ENCODE data around the gene POLDIP2.

POLDIP2 gene

DNA sequence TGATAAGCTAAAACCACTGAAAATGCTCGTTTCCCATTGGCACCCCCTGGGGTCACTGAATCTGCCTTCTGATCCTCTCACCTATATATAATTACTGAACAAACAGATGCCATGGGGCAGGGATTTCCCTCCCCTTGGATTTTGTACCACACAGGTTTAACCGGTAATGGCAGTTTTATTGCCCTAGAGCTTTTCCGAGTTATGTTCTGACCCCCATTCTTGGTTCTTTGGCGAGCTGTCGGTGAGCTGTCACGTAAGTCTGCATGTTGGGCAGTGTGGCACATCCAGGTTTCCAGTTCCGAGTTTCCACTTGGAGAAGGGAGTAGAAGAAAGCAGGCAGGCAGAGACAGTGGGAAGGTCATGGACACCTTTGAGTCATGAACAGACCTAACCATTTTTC, 31.2 kb downstream of the POLDIP2 start:
- no peak for TF ChIP-seq CTCF (IDR thresholded peaks at IDR 0.05; ENCODE audit: extremely low read depth, missing control alignments)
- DNase-seq (ENCODE audit: low spot score) = no peak

GRCh38 chr17:28325211-28325610, 32.1 kb downstream of the POLDIP2 start:
- no peak for TF ChIP-seq CTCF (IDR thresholded peaks at IDR 0.05; ENCODE audit: extremely low read depth, missing control alignments)
- DNase-seq (ENCODE audit: low spot score) = no peak

- no peak for DNase-seq (ENCODE audit: low spot score)
- TF ChIP-seq CTCF (IDR thresholded peaks at IDR 0.05; ENCODE audit: extremely low read depth, missing control alignments) = no peak
Observed at GRCh38 chr17:28324781-28325180, 32.5 kb downstream of the POLDIP2 start.

DNA sequence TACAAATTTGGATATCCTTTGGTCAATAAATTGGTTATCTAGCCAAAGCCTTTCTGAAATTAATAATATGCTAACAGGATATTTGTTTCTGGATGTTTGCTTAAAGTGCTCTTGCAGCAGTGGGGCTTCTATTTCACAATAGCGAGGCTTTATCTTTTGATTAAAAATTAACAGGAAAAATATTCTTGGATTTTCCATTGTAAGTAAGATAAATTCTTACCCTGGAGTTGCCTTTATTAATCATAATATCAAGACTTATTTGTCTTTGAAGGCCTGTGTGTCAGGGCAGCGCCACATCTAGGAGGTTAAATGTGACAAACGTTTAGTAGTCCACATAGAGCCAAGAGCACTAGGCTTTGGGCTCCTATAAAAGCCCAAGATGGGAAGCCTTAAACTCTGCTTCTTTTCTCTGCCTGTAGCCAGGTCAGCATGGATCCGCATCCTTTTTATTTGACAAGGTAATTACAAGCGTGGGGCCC, 33.0 kb downstream of the POLDIP2 start:
- DNase-seq (ENCODE audit: low spot score) = no peak
- TF ChIP-seq CTCF (IDR thresholded peaks at IDR 0.05; ENCODE audit: extremely low read depth, missing control alignments) = no peak

DNA sequence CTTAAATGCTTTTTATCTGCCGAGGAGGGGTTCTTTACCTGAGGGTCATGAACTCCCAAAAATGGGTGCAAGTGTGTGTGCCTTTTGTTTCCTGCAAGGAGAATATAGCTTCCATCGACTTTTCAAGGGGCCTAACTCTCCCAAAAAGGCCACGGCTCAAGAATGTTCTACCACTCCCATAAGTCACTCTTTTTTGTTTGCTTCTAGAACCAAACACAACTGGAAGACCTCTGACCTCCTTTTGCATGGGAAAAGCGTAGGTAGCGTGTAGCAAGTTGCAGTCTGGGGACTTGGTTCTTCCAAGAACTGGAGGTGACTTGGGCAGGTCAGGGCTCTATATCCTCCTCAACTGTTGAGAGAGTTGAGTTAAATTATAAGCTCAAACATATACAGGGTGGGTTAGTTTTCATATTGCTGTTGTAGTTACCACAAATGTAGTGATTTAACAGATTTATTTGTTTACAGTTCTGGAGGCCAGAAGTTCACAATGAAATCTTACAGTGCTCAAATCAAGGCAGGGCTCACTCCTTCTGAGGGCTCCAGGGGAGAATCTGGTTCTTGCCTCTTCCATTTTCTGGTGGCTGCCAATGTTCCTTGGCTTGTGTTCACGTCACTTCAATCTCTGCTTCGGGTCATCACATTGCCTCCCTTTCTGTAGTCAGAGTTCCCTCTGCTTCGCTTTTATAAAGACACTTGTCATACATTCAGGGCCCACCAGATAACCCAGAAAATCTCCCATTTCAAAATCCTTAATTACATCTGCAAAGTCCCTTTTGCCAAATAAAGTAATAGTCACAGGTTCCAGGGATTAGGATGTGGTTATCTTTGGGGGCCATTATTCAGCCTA, 36.9 kb downstream of the POLDIP2 start:
- TF ChIP-seq CTCF (IDR thresholded peaks at IDR 0.05; ENCODE audit: extremely low read depth, missing control alignments) = no peak
- DNase-seq (ENCODE audit: low spot score) = no peak

DNA sequence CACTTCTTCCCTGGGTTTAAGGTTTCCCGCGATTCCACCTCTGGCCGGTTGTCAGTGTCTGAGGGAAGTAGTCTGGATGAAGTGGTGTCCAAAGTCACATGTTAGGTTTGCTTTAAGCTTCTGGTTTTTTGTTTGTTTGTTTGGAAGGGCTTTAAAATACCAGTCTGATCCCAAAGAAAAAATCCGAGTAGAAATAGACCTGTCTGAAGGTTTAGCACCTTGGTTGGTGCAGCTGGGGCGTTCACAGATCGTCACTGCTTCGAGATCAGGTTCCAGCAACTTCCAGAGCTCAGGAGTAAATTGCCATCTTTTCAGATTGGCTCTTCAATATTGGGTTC, 37.8 kb downstream of the POLDIP2 start:
- DNase-seq (ENCODE audit: low spot score) = no peak
- no peak for TF ChIP-seq CTCF (IDR thresholded peaks at IDR 0.05; ENCODE audit: extremely low read depth, missing control alignments)

- no peak for TF ChIP-seq CTCF (IDR thresholded peaks at IDR 0.05; ENCODE audit: extremely low read depth, missing control alignments)
- DNase-seq (ENCODE audit: low spot score) = peak; percentile 96
Observed at GRCh38 chr17:28318759-28319597, 38.3 kb downstream of the POLDIP2 start, which contains the start of gene TMEM97. TMEM97 (plus strand) TSS chr17:28319200; CDS start chr17:28319240, 40 bp downstream.
